SK-N-DZ (cell line): Measurements from ENCODE around the gene SEC16A. TPM values are rescaled to one million over a fixed set of nuclear protein-coding genes. Genes with fewer than 3 reads are reported as not detected.

Source experiments
- DNase-seq: peaks from one replicate; pipeline ENCODE4 v3.0.0-alpha.2; 2015; ENCODE audit warnings: low spot score
- polyA plus RNA-seq, 2 experiments: library from polyadenylated mRNA; depleted of rRNA; stranded (reverse); fragments of >200 nt; gene quantifications; 2 replicates each; pipeline ENCODE4 v1.2.3, GENCODE V29; 2014

Gene SEC16A
- 15.0 and 17.1 TPM in 2 replicates for polyA plus RNA-seq (2014; cell fraction: cytosol; rRNA removed)
- 27.2 and 62.2 TPM in 2 replicates for polyA plus RNA-seq (2014; cell fraction: nucleus; rRNA removed)

GRCh38 chr9:136482793-136483588, at the start of gene SEC16A:
TSS of gene SEC16A (minus strand) at chr9:136483040. CDS start at chr9:136477615, 5,425 bp downstream.
- peak; percentile 93 for DNase-seq

DNA sequence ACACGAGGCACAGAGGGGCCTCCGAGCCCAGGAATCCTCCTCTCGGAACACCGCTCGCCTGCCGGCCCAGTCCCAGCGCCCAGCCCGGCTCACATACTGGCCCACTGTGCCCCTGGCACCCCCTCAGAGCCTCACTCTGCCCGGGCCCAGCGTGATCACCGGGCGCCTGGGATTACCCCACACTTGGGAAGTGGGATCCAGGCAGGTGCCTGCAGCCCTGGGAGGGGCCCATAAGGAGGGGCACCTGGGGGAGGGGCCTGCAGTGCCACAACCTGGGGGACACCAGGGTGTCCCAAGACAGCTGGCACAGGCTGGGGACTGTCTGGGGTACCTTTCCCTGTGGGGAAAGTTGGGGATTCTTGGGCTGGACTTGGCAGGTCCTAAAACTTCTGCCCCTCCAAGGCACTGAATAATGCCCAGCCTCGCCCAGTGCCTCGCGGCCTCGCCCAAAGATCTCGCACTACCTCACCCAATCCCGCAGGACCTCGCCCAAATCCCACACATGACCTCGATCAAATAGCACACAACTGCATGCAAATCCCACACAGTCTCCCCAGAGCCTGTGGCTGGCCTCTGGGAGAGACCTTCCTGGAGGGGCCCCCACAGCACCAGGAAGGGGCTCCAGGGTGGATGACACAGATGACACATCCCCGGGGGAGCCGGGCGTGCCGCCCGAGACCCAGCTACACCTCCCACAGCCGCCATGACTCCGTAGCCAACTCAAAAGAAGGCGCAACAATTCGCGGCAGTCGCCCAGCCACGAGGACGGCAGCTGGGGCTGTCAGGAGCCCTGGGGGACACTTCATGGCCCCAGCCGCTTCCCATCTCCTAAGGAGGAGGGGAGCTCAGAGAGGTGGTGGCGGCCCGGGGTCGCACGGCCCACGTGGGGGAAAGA, 49.3 kb upstream of the SEC16A start:
- DNase-seq: no peak

- no peak for DNase-seq
Observed at GRCh38 chr9:136531186-136531903, 48.5 kb upstream of the SEC16A start.

DNA sequence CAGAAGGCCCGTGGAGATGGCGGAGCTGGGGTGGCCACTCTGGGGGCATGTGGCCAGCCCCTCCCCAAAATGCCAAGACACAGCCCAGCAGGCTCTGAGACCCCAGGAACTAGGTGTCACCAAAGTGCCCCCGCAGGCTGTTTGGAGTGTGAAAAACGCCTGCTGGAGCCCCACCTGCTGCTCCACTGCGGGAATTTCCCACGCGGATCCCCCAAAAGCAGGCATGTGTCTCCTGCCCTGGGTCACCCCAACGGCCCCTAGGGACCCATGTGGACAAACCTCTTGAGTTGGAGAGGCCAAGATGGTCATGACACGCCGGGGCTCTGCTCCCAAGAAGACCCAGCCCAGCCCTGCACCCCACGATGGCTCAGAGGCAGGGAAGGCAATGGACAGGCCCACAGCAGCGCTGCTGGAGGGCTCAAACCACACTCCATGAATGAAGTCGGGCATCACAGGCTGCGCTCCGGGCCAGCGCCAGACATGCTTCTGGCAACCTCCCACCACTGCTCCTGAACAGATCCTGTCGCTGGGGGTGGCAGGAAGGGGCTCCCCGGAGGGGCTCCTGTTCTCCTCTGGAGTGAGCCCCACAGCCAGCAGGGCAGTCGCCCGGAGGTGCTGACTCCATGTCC, 47.7 kb upstream of the SEC16A start:
- DNase-seq: no peak

- no peak for DNase-seq
Observed at GRCh38 chr9:136529516-136530460, 46.9 kb upstream of the SEC16A start.

DNA sequence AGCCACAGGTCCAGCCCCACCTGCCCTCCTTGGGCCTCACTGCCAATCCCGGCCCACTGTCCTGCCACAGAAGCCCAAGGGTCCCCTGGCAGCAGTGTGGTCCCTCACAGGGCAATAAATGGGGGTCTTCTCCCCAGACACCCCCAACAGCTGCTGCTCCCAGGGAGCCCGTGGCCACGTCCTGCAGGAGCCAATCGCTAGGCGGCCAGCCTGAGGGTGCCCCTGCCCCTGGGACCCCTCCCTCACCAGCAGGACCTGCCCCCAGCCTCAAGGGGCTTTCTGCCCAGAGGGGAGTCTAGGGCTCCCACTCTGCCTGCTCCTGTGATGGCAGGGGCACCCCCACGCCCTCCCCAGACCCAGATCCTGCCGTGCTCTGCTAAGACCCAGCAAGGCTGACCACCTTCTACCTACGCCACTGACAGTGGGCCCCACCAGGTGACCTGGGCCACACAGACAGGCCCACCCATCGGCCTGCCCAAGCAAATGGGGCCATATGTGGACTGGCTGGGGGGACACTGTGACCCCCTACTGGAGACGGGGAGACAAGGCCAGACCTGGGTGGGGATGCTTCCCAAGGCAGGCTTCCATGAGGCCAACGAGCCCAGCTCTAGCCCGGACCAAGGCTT, 46.0 kb upstream of the SEC16A start:
- no peak for DNase-seq

DNA sequence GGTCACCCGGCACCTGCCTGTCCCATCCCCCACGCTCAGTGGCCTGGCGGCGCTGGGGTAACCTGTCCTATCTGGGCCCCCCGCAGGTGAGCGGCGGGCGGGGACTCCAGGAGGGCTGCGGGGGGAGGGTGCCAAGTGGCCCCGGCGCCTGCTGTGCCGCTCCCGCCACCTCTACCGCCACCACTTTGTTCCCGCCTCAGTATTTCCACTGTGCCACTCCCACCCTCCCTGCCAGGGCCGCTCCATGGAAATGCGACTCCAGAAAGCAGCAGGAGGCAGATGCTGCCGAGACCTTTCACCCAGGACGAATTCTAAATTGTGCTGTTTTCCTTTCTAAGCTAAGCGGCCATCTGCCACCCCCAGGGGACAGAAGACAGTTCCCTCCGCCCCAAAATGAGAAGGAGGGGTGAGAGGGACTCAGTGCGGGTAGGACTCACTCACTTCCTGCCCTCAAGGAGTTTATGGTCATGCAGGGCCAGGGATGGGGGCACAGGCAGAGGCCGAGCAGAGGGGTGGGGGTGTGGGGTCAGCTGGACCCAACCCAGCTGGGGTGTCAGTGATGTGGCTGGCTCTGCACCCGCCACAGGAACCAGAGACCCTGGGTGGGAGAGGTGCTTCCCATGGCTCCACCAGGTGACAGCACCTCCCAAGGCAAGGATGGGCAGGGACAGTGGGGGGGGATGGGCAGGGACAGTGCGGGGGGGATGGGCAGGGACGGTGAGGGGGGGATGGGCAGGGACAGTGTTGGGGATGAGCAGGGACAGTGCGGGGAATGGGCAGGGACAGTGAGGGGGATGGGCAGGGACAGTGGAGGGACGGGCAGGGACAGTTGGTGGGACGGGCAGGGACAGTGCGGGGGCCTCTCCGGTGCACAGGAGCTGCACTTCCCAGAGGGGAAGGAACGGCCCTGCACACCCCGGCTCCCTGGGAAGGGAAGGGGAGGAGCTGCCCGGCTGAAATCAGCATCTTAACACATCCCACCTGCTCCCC, 45.2 kb upstream of the SEC16A start:
- DNase-seq: peak; percentile 51

GRCh38 chr9:136527131-136527530, 44.3 kb upstream of the SEC16A start:
- no peak for DNase-seq

DNA sequence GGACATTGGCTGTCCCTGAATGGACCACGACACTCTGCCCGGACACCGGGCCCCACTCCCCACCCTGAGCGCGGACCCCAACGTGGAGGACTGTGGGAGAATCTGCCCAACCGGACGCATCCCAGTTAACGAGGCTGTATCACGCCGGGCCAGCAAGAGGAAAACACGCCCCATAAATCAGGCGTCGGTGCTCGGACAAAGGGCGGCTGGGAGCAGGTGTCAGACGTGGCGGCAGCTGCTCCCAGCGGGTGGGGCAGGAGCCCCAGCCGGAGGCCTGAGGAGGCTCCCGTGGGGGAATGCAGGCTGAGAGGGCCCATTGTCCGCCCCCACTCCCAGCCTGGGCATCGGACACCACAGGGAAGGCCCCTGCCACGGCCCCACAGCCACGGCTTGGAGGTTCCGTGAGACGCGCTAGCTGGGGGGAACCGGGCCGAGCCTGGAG, 43.8 kb upstream of the SEC16A start:
- peak; percentile 37 for DNase-seq

DNA sequence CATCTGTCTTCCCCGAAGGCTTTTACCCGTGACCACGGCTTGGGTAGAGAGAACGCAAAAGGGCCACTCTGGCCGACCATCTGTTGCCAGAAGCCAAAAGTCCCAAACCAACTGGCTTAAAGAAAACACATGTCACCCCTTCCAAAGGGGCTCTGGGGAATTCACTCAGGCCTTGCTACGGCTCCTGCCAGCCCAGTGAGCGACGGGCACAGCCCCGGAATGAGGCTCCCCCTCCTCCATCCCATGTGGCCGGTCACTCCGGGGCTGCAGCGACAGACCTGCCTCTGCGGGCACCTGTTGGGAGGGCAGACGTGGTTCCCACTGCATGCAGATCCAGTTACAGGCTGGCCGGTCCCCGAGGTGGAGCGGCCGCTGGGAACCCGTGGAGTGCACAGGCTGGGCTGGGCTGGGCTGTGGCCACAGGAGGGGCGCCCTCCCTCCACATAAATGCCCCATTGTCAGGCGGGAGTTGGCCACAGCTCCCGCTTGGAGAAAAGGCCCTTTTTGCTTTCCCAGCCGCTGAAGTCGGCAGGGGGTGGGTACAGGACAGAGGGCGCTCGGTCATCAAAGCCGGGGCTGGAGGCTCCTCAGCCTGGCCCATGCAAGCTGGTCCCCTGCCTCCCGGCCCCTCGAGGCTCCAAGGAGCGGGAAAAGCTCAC, 43.1 kb upstream of the SEC16A start:
- no peak for DNase-seq

DNA sequence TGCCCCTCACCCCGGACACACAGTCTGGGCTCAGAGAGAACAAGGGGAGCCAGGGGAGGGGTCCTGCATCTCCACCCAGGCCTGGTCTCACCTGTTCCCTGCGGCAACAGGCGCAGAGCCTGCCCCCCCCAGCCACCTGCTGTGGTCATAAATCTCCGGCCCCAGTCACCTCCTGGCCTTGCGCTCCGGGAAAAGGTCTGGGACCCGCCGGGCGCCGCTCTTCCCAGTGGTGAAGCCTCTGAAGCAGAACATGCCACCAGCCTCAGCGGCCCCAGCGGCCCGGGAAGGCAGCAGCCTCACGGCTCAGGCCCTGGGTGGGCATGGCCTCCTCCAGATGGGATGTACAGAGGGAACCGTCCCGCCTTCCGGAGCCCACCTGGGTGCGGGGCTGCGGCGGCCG, 42.4 kb upstream of the SEC16A start:
- DNase-seq: no peak

GRCh38 chr9:136522314-136523237, 39.7 kb upstream of the SEC16A start:
- DNase-seq: no peak

DNA sequence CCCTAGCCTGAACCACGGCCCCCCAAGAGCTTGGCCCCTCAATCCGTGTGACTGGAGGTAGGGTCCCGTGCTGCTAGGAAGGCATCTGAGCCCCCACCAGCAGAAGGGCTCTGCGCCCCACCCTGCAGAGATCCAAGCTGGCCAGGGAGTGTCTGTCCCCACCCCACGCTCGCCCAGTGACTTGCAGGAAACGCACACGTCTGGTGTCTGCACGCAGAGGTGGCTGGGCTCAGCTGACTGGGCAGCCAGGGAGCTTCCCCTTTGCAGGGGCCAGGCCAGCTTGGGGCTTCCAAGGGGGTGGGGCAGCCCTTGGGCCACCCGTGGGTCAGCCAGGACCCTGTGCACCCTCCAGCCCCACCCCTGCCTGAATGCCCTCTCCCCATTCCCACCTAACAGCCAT, 38.7 kb upstream of the SEC16A start:
- DNase-seq: no peak

GRCh38 chr9:136520053-136520540, 37.3 kb upstream of the SEC16A start:
- no peak for DNase-seq

- DNase-seq: no peak
Observed at GRCh38 chr9:136519263-136520052, 36.6 kb upstream of the SEC16A start.

GRCh38 chr9:136518623-136519022, 35.8 kb upstream of the SEC16A start:
- DNase-seq: no peak
